Upper lobe of left lung (tissue), 6 donors: ENCODE data around the gene PATE2. TPM values are rescaled to one million over a fixed set of nuclear protein-coding genes. Genes with fewer than 3 reads are reported as not detected.

Experiments used
- ATAC-seq, 2 donors: fragments of 200-7000 bp; cut with Tn5 transposase; one replicate each; pipeline ENCODE4 v1.9.1; 2022; ENCODE audit warnings: mild to moderate bottlenecking in 2 of 2, moderate library complexity in 2 of 2; ENCODE audit not compliant: low FRiP score in 2 of 2
- DNase-seq, 2 donors: peaks; one replicate each; pipeline ENCODE4 v3.0.0-alpha.2; 2019 to 2020
- H3K27ac ChIP-seq, 4 donors: fragments of 200-600 bp; sonication (generic); one replicate each; pipeline ENCODE4 v1.5.1; 2016 to 2019
- H3K27me3 ChIP-seq, 4 donors: fragments of 200-600 bp; sonication (generic); one replicate each; pipeline ENCODE4 v1.5.1; 2017 to 2019
- H3K36me3 ChIP-seq, 4 donors: fragments of 200-600 bp; sonication (generic); one replicate each; pipeline ENCODE4 v1.5.1; 2016 to 2019
- H3K4me1 ChIP-seq, 4 donors: fragments of 200-600 bp; sonication (generic); one replicate each; pipeline ENCODE4 v1.5.1; 2018 to 2019
- H3K4me3 ChIP-seq, 4 donors: fragments of 200-600 bp; sonication (generic); one replicate each; pipeline ENCODE4 v1.5.1; 2017 to 2019; ENCODE audit warnings: mild to moderate bottlenecking in 2 of 4, moderate library complexity in 1 of 4
- H3K9me3 ChIP-seq, 4 donors: fragments of 200-600 bp; sonication (generic); one replicate each; pipeline ENCODE4 v1.5.1; 2018 to 2019
- CTCF ChIP-seq, 6 experiments: fragments of 450-650 bp in 4 of 6; fragments of 200-600 bp in 2 of 6; sonication (generic) in 2 of 6; IDR thresholded peaks; one replicate each; pipeline ENCODE4 v1.5.1; 2016 to 2019; ENCODE audit warnings: antibody characterized with exemption in 6 of 6
- EP300 ChIP-seq, 4 donors: sonication (generic); formaldehyde crosslinking; IDR thresholded peaks; one replicate each; pipeline ENCODE4 v1.5.1; 2017; ENCODE audit warnings: antibody characterized with exemption in 4 of 4, control low read depth in 2 of 4
- POLR2A ChIP-seq, 4 donors: fragments of 450-650 bp; IDR thresholded peaks; one replicate each; pipeline ENCODE4 v1.5.1; 2016 to 2017; ENCODE audit warnings: antibody characterized with exemption in 4 of 4, mild to moderate bottlenecking in 2 of 4
- POLR2AphosphoS5 ChIP-seq, 2 donors: sonication (generic); formaldehyde crosslinking; IDR thresholded peaks; one replicate each; pipeline ENCODE4 v1.5.1; 2017; ENCODE audit warnings: antibody characterized with exemption in 2 of 2
- WGBS, 2 donors: methylation state at CpG; one replicate each; pipeline ENCODE4 v1.1.5; 2017 to 2018; 5-methylcytosine and 5-hydroxymethylcytosine counted together
- total RNA-seq, 6 donors: library from RNA; depleted of rRNA in 4 of 6; stranded (reverse); fragments of >200 nt in 4 of 6; gene quantifications; one replicate each; pipeline versions ENCODE4 v1.1.0 to v1.2.1, GENCODE V29; 2016 to 2021
- donor health status: DM: no; HTN: no; CAD: no; lungs with moderate emphysema.
- donor health status: DM: no; HTN: yes; CAD: no; lungs with severe emphysema.

PATE2 gene
- total RNA-seq, 6 donors from 2014 or later, result not detected

DNA sequence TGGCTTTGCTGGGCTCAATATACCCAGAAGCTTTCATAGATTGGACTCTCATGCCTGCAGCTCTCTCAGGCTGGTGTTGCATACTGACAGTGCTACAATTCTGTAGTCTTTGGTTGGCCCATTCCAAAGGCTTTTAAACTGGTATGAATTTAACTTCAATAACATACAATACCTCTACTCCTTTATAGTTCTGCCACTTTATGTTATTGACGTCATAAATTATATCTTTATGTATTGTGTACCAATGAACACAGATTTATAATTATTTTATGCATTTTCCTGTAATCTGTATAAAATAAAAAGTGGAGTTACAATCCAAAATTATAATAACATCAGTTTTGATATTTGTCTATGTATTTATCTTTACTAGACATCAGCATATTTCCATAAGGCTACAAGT, 16.2 kb downstream of the PATE2 start:
- Histone ChIP-seq H3K9me3 (no peaks in the 10 kb centered on the region), H3K27ac (no peak overlapping the region), H3K4me3 (no peak overlapping the region), H3K4me1 (peaks cover 0 to 4% (median 0%) of the 10 kb centered on the region in 4 donors), H3K36me3 (no peaks in the 10 kb centered on the region), H3K27me3 (no peaks in the 10 kb centered on the region)
- WGBS, 2 donors, result 80 to 84% methylated on average over 1 of the region's 1 CpG
- DNase-seq (no peak), ATAC-seq (no peak)
- no peak for TF ChIP-seq CTCF (IDR thresholded peaks at IDR 0.05)
- TF ChIP-seq POLR2A (IDR thresholded peaks at IDR 0.05), result no peak
- TF ChIP-seq POLR2AphosphoS5 (IDR thresholded peaks at IDR 0.05), result no peak
- no peak for TF ChIP-seq EP300 (IDR thresholded peaks at IDR 0.05)

GRCh38 chr11:125756050-125756449, 22.6 kb downstream of the PATE2 start:
- H3K9me3 ChIP-seq, result no peaks in the 10 kb centered on the region
- no peaks in the 10 kb centered on the region for H3K36me3 ChIP-seq
- H3K27ac ChIP-seq, result no peak overlapping the region
- peak in 1 of 2 donors; percentile 74 for DNase-seq
- no peaks in the 10 kb centered on the region for H3K27me3 ChIP-seq
- TF ChIP-seq POLR2AphosphoS5 (IDR thresholded peaks at IDR 0.05), result no peak
- WGBS, 2 donors, result 55 to 63% methylated on average over 4 to 6 of the region's 7 CpGs
- ATAC-seq, result peak in 1 of 2 donors; percentile 70
- no peaks in the 10 kb centered on the region for H3K4me1 ChIP-seq
- no peak overlapping the region for H3K4me3 ChIP-seq

DNA sequence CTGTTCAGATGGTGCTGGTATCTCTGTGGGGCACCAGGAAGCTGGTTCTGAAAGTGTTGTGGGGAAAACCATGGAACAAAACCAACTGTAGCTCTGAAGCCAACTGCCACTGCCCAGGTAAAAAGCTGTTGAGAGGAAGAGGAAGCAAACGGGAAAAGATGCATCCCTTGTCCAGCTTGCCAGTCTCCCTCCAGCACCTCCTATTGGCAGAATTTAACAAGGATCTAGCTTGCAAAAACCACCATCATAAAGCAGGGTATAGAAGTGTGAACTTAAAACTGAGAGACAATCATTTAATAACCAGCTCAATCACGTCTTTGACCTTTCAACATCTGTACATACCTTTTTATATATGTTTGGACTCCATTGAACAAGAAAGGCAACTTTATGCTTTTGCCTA, 28.0 kb downstream of the PATE2 start:
- Histone ChIP-seq H3K4me3 (no peak overlapping the region), H3K4me1 (no peaks in the 10 kb centered on the region), H3K27ac (no peak overlapping the region), H3K27me3 (no peaks in the 10 kb centered on the region), H3K36me3 (no peaks in the 10 kb centered on the region), H3K9me3 (no peaks in the 10 kb centered on the region)
- no peak for TF ChIP-seq POLR2A (IDR thresholded peaks at IDR 0.05)
- TF ChIP-seq POLR2AphosphoS5 (IDR thresholded peaks at IDR 0.05), result no peak
- no peak for TF ChIP-seq EP300 (IDR thresholded peaks at IDR 0.05)
- TF ChIP-seq CTCF (IDR thresholded peaks at IDR 0.05), result no peak
- no peak for ATAC-seq
- no peak for DNase-seq
- 38 to 58% methylated on average over 2 of the region's 2 CpGs for WGBS, 2 donors

DNA sequence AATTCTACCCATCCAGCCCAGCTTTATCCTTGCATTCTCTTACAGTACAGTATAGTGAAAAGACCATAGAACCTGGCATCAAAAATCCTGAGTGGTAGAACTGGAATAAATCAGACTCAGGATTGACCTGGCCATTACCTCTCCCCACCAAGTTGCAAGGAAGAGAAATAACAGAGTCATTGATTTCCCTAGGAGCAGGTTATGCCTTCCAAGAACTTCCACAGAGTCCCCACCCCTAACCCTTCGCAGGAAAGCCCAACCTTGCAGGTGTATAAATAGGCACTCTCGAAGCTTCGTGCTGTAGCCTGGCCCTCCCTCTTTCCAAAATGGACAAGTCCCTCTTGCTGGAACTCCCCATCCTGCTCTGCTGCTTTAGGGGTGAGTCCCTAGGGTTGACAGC, 32.6 kb downstream of the PATE2 start, which contains the start of gene PATE1:
Gene PATE1 (plus strand): TSS at position 301 of the 400 bp plus-strand sequence. CDS start 26 bp downstream, at position 327.
- Histone ChIP-seq H3K9me3 (no peaks in the 10 kb centered on the region), H3K36me3 (no peaks in the 10 kb centered on the region), H3K4me3 (no peak within 1 kb of the TSS), H3K27me3 (no peaks in the 10 kb centered on the region), H3K27ac (no peak within 1 kb of the TSS), H3K4me1 (no peaks in the 10 kb centered on the region)
- 76 to 81% methylated on average over 3 of the region's 3 CpGs for WGBS, 2 donors
- no peak for DNase-seq
- ATAC-seq, result no peak
- TF ChIP-seq POLR2A (IDR thresholded peaks at IDR 0.05) (no peak), CTCF (IDR thresholded peaks at IDR 0.05) (no peak), POLR2AphosphoS5 (IDR thresholded peaks at IDR 0.05) (no peak), EP300 (IDR thresholded peaks at IDR 0.05) (no peak)

- Histone ChIP-seq H3K9me3 (no peaks in the 10 kb centered on the region), H3K4me3 (no peak overlapping the region), H3K27ac (no peak overlapping the region), H3K27me3 (no peaks in the 10 kb centered on the region), H3K36me3 (no peaks in the 10 kb centered on the region), H3K4me1 (no peaks in the 10 kb centered on the region)
- no peak for ATAC-seq
- TF ChIP-seq EP300 (IDR thresholded peaks at IDR 0.05) (no peak), POLR2AphosphoS5 (IDR thresholded peaks at IDR 0.05) (no peak), POLR2A (IDR thresholded peaks at IDR 0.05) (no peak), CTCF (IDR thresholded peaks at IDR 0.05) (no peak)
- 95 to 96% methylated on average over 1 of the region's 1 CpG for WGBS, 2 donors
- DNase-seq, result no peak
Observed at GRCh38 chr11:125743681-125744080, 34.9 kb downstream of the PATE2 start.
